GM21529 (cell line): Measurements from ENCODE around the gene STX18.
"Not testable (repeated sequence)": the region's sequence is repeated elsewhere in the genome, so short reads cannot be mapped to it uniquely, and the experiment has no call there.

Source experiments
- ATAC-seq: cut with Tn5 transposase; IDR thresholded peaks from one replicate; pipeline ENCODE4 v1.9.1; 2021; ENCODE audit not compliant: unreplicated experiment

STX18 gene

GRCh38 chr4:4555916-4556315, 14.1 kb upstream of the STX18 start:
- ATAC-seq, result no peak

GRCh38 chr4:4554234-4554633, 12.4 kb upstream of the STX18 start:
- no peak for ATAC-seq

- ATAC-seq, result not testable (repeated sequence)
Observed at GRCh38 chr4:4552042-4552441, 10.2 kb upstream of the STX18 start.

DNA sequence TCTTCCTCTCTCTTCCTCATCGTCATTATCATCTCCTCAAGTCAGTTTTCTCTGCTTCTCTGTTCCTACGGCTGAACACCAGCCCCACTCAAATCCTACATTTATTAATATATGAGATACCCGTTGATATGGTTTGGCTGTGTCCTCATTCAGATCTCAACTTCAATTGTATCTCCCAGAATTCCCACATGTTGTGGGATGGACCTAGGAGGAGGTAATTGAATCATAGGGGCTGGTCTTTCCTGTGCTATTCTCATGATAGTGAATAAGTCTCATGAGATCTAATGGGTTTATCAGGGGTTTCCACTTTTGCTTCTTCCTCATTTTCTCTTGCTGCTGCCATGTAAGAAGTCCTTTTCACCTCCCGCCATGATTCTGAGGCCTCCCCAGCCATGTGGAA, 8.3 kb upstream of the STX18 start:
- not testable (repeated sequence) for ATAC-seq

- ATAC-seq, result no peak
Observed at GRCh38 chr4:4549534-4549933, 7.7 kb upstream of the STX18 start.

GRCh38 chr4:4542774-4543485, 1.1 kb upstream of the STX18 start:
- no peak for ATAC-seq

- ATAC-seq, result peak; percentile 51
Observed at GRCh38 chr4:4541040-4541631, 712 bp downstream of the STX18 start.

DNA sequence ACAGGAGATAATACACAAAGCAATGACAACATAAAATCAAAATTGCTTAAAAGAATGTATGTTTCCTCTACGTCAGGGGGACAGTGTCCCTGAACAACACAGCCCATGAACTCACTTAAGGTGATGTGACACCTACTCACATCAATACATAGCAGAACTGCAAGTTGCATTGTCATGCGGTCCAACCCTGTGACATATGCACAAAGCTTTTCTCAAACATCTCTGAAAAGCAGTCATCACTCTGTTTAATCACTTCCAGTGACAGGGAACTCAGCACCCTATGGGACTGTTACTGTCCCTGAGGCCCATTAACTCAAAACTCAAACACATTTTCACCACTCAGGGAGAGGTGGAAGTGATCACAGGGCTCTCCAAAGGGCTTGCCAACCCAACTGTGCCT, 2.4 kb downstream of the STX18 start:
- ATAC-seq, result no peak

DNA sequence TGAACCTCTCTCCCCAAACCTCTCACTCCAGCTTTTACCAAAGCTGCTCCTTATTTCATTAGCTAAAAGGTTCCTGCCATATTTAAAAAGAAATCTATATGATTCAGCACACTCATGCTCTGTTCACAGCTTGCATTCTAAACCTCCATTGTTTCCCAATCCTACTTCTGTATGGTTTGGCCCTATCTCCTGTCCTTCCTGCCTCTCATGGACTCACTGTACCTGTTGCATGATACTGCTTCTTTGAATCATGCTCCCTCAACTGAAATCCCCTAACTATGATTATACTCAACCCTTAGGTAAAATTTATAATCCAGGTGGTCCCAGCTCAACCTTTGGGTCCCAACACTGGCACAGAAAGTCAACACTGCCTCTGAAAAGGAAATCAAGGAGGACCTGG, 6.3 kb downstream of the STX18 start:
- no peak for ATAC-seq

- ATAC-seq, result no peak
Observed at GRCh38 chr4:4534515-4535145, 7.2 kb downstream of the STX18 start.

DNA sequence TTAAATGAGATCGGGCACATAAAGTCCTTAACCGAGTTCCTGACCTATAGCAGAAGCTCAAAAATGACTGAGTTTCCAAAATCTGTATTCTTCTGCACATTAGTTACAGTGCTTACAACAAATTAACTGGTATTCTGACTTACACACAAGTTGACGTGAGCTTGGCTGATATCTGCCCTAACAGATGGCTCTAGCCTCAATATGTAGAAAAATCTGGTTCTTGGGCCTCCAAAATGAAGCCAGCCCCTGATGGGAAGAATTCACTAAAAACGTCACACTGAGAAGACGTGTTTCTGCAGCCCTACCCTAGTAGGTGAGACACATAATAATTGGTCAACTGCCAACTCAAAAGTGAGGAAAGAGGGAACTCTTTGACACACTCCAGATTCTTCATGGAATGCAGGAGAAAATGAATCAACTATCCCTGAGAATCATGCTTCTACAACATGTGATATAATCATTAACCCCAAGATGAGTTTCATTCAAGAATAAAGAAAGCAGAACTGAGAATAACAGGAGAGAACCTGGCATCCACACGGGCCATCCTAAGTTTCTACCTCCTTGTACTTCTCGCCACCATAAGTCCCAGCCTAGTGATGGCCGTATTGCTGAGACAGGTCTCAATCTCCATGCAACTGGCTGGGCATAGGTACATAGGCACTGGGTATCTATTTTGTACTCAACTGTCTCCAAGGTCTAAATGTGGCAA, 8.2 kb downstream of the STX18 start:
- ATAC-seq, result no peak

- no peak for ATAC-seq
Observed at GRCh38 chr4:4532371-4533154, 9.3 kb downstream of the STX18 start.

- no peak for ATAC-seq
Observed at GRCh38 chr4:4529392-4529791, 12.5 kb downstream of the STX18 start.

- no peak for ATAC-seq
Observed at GRCh38 chr4:4526401-4526800, 15.4 kb downstream of the STX18 start.

DNA sequence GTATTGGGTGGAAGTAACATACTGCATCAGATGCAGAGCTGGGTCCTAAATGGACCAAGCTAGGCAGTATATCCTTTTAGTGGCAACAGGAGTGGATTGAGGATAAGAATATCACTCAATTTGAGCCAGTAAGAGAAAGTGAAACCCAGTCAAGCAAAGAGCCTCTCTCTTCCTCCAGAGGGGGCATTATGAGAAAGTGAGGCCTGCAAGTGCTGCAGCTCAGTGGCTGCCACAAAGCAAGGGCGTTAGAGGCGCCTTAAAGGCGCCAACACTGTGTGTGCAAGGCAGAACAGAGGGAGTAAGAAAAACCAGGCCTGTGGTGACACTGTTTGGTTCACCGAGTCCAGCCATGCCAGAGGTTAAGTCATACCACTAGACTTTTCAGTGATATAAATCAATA, 17.5 kb downstream of the STX18 start:
- ATAC-seq, result peak; percentile 98

GRCh38 chr4:4521731-4522130, 20.1 kb downstream of the STX18 start:
- no peak for ATAC-seq

DNA sequence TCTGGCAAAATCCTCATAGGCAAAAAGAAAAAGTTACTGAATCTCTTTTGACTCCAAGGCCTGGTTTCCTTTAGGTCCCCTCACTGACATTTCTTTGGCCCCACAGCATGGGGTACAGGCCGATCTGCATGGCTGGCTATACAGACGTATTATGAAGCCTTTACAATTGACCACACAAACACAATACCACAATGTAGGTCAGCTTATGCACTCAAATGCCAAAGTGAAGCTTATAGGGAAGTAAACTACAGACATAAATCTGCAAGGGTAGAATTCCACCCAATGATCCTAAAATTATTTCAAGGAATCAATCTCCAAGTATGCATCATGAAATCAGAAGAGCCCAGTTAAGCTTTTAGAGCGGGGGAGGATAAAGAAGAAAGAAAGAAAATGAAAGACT, 20.7 kb downstream of the STX18 start:
- no peak for ATAC-seq

GRCh38 chr4:4519297-4519894, 22.5 kb downstream of the STX18 start:
- no peak for ATAC-seq

DNA sequence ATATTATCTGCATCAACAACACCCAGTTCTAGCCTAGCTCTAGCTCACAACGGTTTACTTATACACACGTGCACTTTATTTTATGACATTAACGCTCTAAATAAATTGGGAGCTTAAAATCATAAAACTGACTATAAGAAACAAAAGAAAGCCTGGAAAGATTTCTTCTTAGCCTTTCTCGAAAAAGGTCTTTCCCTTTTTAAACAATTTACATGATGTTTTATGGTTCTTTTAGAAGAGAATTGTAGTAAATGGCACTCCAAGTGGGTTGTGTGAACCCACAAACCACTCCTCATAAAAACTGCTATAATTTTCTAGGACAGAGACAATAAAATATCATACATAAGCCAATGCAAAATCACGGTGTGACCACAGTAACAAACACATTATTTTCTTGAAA, 23.1 kb downstream of the STX18 start:
- ATAC-seq, result no peak

DNA sequence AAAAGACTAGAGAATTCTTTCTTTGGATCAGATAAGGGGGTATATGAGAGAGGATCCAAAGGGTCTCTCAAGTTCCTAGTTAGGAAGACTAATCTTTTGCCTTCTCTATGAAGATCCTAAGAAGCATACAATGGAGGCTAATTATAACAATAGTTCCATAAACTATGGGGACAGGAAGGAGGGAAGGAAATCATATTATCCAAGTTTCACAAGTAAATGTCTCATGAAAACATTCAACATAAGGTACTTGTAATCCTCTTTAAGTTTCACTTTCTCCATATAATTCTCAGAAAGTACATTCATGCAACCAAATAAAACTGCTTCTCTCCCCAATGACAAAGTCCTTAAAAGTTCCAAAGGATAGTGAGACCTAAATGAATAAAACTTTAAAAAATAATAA, 27.1 kb downstream of the STX18 start:
- ATAC-seq, result no peak

DNA sequence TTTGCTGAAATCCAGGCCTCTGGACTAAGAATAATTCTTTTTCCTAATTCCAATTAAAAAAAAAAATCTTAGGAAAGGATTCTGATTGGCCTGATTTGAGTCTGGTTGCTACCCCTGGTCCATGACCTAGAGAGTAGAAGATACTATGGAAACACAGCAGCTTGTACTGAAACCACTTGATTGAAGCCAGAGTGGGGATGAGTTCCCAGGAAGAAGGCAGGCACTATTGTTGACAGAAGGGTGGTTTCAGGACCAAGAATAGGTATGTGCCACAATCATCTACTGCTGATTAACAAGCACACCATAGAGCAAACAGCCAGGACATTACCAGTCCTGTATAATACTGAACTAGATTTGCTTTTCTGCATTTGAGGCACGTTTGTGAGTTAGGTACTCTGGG, 29.6 kb downstream of the STX18 start:
- ATAC-seq, result no peak
